ENCODE results near the gene DUS2.

Gene DUS2

GRCh38 chr16:68126395-68126794 lies 103.3 kb downstream of the DUS2 start:
- DNase-seq (ENCODE audit: low read depth) = no peak

DNA sequence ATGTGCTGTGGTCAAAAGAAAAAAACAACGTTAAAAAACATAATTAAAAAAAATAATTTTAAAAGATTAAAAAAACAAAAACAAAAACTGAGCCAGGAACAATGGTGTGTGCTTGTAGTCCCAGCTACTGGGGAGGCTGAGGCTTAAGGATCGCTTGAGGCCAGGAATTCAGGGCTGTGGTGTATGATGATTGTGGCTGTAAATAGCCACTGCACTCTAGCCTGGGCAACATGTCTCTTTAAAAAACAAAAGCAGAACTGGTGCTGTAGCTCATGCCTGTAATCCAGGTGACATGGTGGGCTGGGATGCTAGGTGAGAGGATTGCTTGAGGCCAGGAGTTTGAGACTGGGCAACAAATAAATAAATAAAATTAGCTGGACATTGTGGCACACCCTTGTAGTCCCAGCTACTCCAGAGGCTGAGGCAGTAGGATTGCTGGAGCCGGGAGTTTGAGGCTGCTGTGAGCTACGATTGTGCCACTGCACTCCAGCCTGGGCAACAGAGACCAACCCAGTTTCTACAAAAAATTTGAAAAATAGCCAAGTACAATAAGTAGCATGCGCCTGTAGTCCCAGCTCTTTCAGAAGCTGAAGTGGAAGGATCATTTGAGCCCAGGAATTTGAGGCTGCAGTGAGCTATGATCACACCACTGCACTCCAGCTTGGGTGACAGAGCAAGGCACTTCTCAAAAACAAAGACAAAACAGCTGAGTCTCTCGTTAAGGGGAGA lies 105.7 kb downstream of the DUS2 start:
- no peak for DNase-seq (ENCODE audit: low read depth)
